ENCODE data around the gene DIS3L2.

DNA sequence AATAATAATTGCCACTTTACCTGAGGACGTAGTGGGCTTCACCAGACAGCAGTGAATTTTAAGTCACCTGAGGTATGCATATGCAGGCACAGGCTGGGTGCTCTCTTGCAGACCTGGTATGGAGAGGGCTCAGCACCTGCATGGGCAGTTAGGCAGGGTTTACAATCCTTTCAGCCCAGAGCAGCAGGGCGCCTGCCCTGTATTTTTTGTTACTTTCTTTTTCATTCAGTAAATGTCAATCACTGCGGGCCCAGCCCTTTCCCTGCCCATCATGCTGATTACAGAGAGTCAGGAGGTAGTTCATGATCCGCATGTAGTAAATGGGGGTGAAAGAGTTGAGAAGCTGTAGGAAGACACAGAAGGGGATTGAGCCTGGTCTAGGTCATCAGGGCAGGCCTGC, 270.0 kb downstream of the DIS3L2 start:
- TF ChIP-seq, protein P1, sequence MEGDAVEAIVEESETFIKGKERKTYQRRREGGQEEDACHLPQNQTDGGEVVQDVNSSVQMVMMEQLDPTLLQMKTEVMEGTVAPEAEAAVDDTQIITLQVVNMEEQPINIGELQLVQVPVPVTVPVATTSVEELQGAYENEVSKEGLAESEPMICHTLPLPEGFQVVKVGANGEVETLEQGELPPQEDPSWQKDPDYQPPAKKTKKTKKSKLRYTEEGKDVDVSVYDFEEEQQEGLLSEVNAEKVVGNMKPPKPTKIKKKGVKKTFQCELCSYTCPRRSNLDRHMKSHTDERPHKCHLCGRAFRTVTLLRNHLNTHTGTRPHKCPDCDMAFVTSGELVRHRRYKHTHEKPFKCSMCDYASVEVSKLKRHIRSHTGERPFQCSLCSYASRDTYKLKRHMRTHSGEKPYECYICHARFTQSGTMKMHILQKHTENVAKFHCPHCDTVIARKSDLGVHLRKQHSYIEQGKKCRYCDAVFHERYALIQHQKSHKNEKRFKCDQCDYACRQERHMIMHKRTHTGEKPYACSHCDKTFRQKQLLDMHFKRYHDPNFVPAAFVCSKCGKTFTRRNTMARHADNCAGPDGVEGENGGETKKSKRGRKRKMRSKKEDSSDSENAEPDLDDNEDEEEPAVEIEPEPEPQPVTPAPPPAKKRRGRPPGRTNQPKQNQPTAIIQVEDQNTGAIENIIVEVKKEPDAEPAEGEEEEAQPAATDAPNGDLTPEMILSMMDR (conservative IDR thresholded peaks at IDR 0.05; ENCODE audit: low read length): no peak
- TF ChIP-seq EZH2phosphoT487 (IDR thresholded peaks at IDR 0.05; ENCODE audit: borderline replicate concordance, low read depth, low read length): no peak

Measured in OCI-LY7 (cell line).